ENCODE measurements around the gene EFTUD2.
A peak's percentile ranks its signal among the peaks of the same experiment; 100 is the strongest.
"Not testable (repeated sequence)": the region's sequence is repeated elsewhere in the genome, so short reads cannot be mapped to it uniquely, and the experiment has no call there.

EFTUD2 gene

DNA sequence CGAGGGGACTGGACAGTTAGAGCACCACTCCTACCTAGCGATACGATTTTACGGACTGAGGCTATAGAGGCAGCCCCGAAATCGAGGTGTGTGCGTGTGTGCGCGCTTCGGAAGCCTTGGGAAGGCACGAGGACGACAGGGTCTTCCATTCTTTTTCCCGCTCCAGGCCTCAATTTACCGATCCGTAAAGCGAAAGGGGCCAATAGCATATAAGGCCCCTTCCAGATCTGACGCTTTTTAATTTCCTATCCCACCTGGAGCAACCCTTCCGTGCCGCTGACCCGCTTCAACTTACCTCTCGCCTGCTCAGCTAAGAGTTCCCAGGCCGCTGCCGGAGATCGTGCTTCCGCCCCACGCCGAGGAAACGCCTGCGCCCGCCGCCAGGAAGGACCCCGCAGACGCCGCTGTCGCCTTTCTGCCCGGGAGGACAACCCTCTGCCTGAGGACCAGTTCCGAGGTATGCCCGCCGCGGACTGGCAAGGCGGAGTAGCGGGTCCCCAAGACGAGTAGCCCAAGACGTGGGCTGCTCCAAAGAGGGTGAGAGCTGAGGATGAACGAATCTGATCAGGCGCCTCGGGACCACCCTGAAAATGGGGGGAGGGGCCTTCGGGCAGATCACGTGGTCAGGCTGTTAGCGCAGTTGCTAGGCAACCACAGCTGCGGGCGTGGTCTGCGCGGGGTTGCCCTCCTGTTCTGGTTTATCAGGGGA lies at the start of gene EFTUD2:
Gene EFTUD2 (minus strand): TSS at position 372 of the 709 bp plus-strand sequence. CDS start 4,924 bp downstream, outside the sequence.
- peak; percentile 85 for DNase-seq

DNA sequence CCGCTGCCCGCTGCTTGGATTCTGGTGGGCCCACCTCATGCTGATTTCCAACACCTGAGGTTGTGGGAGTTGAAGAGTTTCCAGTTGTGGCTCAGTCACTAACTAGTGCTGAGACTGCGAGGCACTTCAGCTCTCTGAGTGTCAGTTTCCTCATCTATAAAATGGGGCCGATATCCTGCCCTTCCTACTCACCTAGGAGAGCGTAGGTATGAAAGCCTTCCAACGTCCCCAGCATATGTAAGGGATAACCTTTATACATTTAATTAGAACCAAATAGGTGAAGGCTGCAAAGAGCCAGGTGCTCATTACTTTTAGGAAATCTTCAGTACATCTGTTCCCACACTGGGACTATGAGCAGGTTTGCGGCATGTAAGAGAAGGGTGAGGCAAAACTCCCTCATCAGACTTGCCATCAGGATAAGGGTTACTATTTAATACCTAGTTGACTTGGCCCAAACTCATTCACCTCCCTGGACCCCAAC lies 49.1 kb upstream of the EFTUD2 start:
- no peak for DNase-seq

- peak; percentile 96 for DNase-seq
Observed at GRCh38 chr17:44947461-44948314, 48.4 kb upstream of the EFTUD2 start, which contains the start of gene KIF18B. Gene KIF18B, minus strand, starts transcription at chr17:44947773. Its CDS starts 11,429 bp downstream, at chr17:44936344.

- DNase-seq, result not testable (repeated sequence)
Observed at GRCh38 chr17:44945652-44946051, 46.4 kb upstream of the EFTUD2 start.

- DNase-seq, result no peak
Observed at GRCh38 chr17:44942456-44942855, 43.2 kb upstream of the EFTUD2 start.

- DNase-seq, result no peak
Observed at GRCh38 chr17:44941712-44942331, 42.6 kb upstream of the EFTUD2 start.

DNA sequence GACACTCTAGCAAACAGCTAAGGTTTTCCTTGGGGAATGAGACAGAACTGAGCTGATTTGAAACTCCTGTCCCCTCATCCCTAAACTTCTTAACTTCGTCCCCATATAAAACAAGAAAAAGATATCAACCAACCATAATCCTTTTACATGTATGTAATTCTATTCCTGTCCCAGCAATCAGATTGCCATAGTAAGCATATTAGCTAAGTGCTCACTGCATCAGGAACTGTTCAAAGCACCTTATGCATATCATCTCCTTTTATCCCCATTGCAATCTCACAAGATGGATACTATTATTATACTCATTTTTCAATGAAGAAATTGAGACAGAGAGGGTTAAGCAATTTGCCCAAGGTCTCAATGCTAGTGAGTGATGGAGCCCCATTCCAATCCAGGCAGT lies 41.5 kb upstream of the EFTUD2 start:
- DNase-seq, result no peak

DNA sequence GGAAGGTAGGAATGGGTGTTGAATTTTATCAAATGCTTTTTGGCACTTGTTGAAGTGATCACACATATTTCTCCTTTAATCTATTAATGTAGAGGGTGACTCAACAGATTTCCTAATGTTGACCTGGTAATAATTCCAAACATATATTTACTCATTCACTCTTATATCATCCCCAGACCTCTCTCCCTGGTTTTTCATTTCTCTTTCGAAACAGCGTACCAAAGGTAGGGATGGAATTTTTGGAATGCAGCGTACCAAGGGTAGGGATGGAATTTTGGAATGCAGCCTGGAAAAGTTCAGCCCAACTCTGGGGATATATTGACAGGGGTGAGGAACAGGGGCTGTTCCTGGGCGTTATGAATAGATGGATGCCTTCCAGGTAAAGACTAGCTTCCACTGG lies 41.1 kb upstream of the EFTUD2 start:
- DNase-seq, result no peak

DNA sequence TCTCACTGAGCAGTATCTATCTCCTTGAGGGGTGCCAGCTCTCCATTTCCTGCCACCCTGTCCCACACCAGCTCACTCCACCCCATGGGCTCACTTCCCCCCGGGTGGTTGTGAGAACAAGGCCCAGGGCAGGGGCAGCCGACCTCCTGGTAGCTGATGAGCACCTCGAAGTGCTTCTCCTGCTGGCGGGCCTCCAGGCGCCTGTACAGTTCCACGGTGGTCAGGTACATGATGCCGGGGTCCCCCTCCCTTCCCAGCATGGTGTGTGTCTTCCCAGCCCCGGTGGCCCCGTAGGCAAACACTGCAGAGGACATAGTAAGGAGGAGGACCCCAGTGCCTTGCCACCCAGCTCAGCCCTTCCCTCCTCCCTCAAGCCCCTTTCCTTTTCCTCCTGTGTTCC lies 35.9 kb upstream of the EFTUD2 start:
- no peak for DNase-seq

GRCh38 chr17:44934745-44935105 lies 35.5 kb upstream of the EFTUD2 start:
- DNase-seq, result no peak

DNA sequence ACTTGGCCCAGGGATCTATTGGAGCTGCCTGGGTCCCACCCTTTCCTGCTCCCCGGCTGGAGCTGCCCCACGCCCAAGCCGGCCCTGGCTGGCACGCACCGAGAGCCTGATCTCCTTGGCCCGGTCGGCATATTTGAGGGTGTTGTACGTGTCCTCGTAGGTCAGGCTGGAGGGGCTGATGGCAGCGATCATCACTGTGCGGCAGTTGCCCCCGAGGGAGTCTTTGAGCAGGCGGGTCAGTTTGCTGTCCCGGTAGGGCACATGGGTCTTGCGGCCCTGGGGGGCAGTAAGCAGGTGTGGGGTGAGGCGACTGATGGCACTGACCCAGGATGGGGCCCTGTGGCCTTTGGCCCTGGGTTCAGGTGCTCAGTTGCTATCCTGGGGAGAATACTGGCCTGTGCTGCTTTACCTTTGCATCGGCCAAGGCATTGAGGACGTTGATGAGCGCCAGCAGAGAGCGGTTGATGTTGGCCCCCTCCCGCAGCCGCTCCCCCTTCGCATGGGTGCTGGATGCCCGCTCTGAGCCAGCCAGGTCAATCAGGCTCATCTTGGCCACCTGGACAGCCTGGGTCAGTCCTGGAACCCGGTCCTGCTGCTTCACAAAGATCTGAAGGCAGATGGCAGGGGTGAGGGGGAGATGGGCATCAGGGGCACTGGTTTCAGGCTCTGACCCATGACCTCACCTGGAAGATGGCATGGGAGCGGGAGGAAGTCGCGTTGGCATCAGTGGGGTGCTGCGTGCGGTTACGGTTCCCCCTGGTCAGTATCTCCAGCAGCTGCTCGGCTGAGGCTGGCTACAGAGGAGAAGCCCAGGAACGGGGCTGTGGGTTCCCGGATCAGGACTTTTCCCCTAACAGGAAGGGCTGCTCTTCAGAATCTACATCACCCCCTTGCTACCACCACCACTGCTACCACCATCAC lies 34.8 kb upstream of the EFTUD2 start:
- no peak for DNase-seq

- DNase-seq, result no peak
Observed at GRCh38 chr17:44932787-44933097, 33.5 kb upstream of the EFTUD2 start.

DNA sequence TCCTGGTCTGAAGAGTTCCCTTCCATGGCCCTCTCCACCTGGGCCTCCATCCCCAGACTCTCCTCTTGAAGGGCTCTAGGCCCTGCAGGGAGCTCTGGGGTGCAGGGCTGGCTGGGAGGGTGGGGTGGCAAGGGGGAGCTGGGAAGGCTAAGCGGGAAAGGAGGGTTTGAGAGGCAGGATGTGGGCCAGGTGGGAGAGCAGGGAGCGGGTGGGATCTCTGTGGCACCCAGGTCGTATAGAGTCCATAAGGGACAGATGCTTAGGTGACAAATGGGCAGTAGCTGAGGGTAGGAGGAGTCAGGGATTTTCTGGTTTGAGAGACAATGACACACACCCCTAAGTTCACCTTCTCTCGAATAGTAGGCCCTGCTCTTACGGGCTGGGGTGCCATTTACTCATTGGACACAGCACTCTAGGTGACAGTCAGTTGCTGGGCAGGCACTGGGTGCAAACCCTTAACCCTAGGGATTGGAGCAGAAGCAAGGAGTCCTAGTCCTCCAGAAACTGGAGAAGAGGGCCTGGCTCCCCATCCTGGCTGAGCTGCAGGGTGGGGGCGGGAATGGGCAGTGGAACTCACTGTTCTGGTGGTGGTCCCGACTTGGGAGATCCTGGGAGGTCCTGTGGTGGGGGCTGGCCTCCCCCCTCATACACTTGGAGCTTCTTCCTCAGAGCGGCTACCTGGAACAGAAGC lies 33.0 kb upstream of the EFTUD2 start:
- no peak for DNase-seq

DNA sequence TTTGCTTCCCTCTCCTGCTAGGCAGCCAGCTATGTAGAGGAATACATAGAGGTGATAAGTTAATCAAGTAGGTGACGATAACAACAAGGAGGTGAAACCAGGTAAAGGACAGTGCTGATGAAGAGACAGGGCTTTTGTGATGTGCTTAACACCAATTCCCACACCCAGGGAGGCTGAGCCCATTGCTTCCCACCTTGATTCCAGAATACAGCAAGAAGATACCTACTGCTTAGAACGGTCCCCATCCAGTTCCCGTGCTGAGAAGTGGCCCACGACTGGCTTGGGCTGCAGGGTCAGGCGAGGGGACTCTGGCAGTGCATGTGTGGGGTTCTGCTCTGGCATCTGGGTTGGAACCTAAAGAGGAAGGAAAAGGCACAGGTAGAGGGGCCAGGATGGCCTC lies 32.1 kb upstream of the EFTUD2 start:
- DNase-seq, result no peak

- DNase-seq, result no peak
Observed at GRCh38 chr17:44930667-44931066, 31.4 kb upstream of the EFTUD2 start.

- no peak for DNase-seq
Observed at GRCh38 chr17:44928950-44929720, 29.9 kb upstream of the EFTUD2 start.

DNA sequence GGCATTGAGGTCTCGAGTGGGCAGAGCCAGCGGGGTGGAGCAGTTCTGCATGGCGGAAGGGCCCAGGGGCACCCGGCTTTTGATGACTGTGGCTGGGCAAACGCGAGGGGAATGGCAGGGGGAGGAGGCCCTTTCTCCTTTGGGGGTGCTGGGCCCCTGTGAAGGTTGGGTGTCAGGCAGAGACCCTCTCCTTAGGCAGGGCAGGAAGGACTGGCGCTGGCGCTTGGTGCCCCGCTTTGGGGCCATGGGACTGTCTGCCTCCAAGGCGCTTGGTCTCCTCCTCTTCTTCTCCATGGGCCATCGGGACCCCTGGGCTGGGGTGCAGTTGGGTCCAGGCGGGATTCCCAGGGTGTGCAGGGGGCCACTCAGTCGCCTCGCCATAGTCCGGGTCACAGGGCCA lies 28.9 kb upstream of the EFTUD2 start:
- DNase-seq, result no peak

DNA sequence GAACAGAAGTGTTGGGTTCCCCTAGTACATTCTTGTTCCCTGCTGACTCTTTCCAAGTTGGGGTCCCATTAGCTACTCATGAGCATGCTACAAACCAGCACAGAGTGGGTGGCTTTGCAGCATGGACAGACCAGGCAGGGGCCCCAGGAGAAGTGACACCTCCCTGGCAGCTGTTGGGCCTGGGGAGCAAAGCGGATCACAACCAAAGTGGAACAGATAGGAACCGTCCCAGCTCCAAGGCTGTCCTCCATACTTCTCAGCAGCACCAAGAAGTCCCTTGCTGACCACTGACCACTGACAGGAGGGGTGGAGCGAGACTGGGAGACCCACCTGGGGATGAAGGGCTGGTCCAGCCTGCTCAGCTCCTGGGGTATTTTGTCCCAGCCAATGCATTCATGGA lies 28.5 kb upstream of the EFTUD2 start:
- no peak for DNase-seq

GRCh38 chr17:44926821-44927525 lies 27.7 kb upstream of the EFTUD2 start:
- DNase-seq, result no peak
